C4-2B (cell line): ENCODE data around the gene FGGY.
"Not testable (repeated sequence)": the region's sequence is repeated elsewhere in the genome, so short reads cannot be mapped to it uniquely, and the experiment has no call there.

Experiments used
- H3K27ac ChIP-seq: fragments of 450-650 bp; 2 replicates; pipeline ENCODE4 v1.5.1; 2017
- ZFX ChIP-seq: fragments of 450-650 bp; IDR thresholded peaks from 2 replicates; pipeline ENCODE4 v1.6.1; 2017
- TF ChIP-seq, protein P1 (sequence below): fragments of 450-650 bp; conservative IDR thresholded peaks from 2 replicates; pipeline ENCODE4 v1.5.1; 2017; ENCODE audit warnings: mild to moderate bottlenecking

FGGY gene

DNA sequence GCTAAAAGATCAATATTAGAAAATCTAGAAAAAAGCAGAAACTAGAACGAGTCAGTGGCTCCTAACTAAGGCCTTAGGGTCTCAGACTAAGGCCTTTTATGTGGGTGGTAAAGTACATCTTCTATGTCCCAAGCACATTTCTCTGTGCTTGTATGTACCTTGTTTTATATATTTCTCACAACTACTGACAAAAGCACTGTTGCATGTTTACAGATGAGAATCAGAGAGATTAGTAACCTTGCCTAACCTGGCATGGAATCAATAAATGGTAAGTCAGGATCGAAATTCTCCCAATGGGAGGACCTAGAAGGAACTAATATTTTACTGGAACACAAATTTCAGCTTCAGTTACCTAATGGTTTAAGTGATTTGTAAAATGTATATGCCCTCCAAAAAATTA is 160.9 kb downstream of the FGGY start:
- TF ChIP-seq ZFX = no peak
- TF ChIP-seq, protein P1, sequence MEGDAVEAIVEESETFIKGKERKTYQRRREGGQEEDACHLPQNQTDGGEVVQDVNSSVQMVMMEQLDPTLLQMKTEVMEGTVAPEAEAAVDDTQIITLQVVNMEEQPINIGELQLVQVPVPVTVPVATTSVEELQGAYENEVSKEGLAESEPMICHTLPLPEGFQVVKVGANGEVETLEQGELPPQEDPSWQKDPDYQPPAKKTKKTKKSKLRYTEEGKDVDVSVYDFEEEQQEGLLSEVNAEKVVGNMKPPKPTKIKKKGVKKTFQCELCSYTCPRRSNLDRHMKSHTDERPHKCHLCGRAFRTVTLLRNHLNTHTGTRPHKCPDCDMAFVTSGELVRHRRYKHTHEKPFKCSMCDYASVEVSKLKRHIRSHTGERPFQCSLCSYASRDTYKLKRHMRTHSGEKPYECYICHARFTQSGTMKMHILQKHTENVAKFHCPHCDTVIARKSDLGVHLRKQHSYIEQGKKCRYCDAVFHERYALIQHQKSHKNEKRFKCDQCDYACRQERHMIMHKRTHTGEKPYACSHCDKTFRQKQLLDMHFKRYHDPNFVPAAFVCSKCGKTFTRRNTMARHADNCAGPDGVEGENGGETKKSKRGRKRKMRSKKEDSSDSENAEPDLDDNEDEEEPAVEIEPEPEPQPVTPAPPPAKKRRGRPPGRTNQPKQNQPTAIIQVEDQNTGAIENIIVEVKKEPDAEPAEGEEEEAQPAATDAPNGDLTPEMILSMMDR = no peak
- no peak overlapping the region for H3K27ac ChIP-seq

DNA sequence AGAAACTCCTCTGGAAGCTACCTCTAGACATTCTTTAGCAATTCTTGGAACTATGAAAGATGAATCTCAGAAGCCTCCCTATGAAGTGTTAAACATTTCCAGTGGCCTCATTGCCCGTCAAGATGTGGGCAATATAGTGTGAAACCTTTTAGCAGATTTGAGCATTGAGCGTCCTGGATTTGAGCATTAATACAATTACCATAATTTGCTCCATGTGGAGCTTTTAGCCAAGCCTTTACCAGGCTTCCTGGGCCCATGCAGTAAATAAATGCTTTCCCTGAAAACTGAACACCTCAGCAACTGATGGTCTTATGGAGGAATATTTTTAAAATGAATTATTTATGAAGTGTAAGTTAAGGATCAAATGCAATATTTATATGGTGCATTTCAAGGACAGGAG is 162.0 kb downstream of the FGGY start:
- no peak overlapping the region for H3K27ac ChIP-seq
- TF ChIP-seq ZFX = no peak
- TF ChIP-seq, protein P1 = no peak

DNA sequence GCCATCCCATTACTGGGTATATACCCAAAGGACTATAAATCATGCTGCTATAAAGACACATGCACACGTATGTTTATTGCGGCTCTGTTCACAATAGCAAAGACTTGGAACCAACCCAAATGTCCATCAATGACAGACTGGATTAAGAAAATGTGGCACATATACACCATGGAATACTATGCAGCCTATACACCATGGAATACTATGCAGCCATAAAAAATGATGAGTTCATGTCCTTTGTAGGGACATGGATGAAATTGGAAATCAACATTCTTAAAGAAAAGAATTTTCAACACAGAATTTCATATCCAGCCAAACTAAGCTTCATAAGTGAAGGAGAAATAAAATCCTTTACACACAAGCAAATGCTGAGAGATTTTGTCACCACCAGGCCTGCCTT is 166.0 kb downstream of the FGGY start:
- H3K27ac ChIP-seq = not testable (repeated sequence)

DNA sequence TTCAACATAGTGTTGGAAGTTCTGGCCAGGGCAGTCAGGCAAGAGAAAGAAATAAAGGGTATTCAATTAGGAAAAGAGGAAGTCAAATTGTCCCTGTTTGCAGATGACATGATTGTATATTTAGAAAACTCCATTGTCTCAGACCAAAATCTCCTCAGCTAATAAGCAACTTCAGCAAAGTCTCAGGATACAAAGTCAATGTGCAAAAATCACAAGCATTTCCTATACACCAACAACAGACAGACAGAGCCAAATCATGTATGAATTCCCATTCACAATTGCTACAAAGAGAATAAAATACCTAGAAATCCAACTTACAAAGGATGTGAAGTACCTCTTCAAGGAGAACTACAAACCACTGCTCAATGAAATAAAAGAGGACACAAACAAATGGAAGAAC is 168.6 kb downstream of the FGGY start:
- not testable (repeated sequence) for H3K27ac ChIP-seq

DNA sequence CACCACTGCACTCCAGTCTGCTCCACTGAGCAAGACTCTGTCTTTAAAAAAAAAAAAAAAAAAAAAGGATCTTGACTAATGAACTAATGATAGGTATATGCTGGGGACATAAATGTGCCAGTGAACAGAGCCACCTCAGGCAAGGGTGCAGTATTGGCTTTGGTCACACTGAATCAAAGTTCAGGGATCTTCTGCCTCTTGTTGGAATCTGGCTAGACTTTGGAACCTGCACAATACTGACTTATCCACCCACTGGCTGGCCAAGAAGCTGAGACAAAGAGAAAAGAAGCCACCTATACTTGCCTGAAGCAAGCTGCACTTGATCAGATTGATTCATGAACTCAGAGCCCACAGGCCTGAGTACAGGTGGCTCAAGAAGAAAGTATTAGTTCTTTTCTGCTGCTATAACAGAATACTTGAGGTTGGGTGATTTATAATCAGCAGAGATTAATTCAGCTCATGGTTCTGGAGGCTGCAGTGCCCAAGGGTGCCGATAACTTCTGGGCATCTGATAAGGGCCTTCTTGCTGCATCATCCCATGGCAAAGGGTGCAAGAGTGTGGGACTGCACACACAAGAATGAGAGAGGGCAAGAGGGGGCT is 172.0 kb downstream of the FGGY start:
- TF ChIP-seq, protein P1 = no peak
- TF ChIP-seq ZFX = no peak
- no peak overlapping the region for H3K27ac ChIP-seq

DNA sequence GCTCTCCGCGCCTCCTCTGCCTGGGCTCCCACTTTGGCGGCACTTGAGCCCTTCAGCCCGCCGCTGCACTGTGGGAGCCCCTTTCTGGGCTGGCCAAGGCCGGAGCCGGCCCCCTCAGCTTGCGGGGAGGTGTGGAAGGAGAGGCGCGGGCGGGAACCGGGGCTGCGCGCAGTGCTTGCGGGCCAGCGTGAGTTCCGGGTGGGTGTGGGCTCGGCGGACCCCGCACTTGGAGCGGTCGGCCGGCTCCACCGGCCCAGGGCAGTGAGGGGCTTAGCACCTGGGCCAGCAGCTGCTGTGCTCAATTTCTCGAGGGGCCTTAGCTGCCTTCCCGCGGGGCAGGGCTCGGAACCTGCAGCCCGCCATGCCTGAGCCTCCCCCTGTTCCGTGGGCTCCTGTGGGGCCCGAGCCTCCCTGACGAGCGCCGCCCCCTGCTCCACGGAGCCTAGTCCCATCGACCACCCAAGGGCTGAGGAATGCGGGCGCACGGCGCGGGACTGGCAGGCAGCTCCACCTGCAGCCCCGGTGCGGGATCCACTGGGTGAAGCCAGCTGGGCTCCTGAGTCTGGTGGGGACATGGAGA is 175.2 kb downstream of the FGGY start:
- not testable (repeated sequence) for H3K27ac ChIP-seq

DNA sequence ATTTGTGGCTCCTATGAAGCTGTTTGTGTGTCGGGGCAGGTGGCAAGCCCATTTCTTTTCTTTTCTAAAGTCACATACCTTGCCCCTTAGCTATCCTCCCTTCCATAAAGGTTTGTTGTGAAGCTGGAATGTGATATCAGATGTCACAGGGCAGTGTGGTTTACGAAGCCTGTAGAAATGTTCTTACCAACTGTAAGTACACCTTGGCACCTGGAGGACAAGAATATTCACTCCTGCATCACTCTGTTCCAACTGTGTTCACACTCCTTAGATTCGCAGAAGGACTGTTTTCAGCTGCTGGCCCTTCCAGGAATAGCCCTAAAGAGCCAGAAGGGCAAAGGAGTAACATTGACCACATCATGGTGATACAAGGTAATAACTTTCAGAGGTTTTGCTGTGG is 176.9 kb downstream of the FGGY start:
- no peak overlapping the region for H3K27ac ChIP-seq

DNA sequence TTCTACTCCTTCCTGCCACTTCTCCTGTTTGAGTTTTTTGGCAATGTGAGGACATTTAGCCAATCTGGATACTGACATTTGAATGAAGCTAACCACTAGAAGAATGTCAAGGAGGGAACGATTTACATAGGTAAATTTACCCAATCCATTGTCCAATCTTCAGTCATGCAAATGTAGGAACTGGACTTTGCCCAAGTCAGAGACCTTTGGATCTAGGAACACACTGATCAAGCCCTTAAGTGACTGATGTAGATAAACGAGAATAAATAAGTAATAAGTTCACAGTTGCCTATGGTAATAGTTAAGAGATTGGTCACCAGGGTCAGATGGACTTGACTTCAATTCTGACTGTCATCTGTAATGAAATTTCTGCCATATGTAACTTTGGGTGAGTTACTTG is 177.6 kb downstream of the FGGY start:
- H3K27ac ChIP-seq = no peak overlapping the region
- TF ChIP-seq, protein P1 = no peak
- no peak for TF ChIP-seq ZFX

More for the DNA sequence above, 176.9 kb downstream of the FGGY start:
- TF ChIP-seq, protein P1 = no peak
- no peak for TF ChIP-seq ZFX

DNA sequence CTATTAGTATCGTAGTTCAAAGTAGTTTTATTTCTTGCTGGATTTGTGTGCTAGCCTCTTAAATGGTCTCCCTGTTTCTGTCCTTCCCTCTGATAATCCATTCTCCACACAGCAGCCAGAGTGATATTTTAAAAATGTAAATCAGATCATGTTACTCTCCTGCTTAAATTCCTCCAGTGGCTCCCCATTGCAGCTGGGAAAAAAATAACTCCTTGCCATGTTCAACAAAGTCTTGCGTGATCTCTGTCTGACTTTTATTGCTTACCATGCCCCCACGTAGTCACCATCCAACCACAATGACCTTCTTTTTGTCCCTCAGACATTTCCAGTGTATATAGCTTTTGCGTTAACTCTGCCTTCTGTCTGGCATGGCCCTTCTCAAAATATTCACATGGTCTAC is 178.8 kb downstream of the FGGY start:
- H3K27ac ChIP-seq = no peak overlapping the region

DNA sequence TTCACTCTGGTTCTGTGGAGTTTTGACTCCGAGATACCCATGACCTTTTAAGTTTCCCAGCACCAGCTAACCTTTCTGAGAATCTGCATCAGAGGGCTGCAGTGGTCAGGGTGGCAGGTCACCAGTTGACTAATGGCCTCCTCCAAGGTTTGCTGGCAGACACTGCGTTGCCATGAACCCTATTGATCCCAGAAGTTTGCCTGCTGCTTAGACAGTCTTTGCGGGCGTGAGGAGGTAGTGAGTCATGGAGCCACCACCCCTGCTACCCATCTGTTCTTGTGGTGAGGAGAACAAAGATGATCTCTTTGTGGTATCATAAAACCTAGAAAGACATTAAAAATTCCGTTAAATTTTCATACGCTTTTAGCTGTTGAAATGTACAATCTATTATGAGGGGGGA is 180.4 kb downstream of the FGGY start:
- no peak overlapping the region for H3K27ac ChIP-seq
- TF ChIP-seq, protein P1 = no peak
- no peak for TF ChIP-seq ZFX

More for the DNA sequence above, 178.8 kb downstream of the FGGY start:
- no peak for TF ChIP-seq ZFX
